ENCODE measurements around the gene ZSWIM6.

GRCh38 chr5:61333321-61333953 lies 1.4 kb downstream of the ZSWIM6 start:
- TF ChIP-seq CTCF (IDR thresholded peaks at IDR 0.05; ENCODE audit: insufficient read depth, low read length, poor library complexity, severe bottlenecking): no peak
- no peak for TF ChIP-seq EZH2phosphoT487 (conservative IDR thresholded peaks at IDR 0.05; ENCODE audit: low read length)
